ENCODE data around the gene RNPEP. TPM values are rescaled to one million over a fixed set of nuclear protein-coding genes. Genes with fewer than 3 reads are reported as not detected.

RNPEP gene
- total RNA-seq, 1 experiment from 2014 or later = 57.4 TPM

DNA sequence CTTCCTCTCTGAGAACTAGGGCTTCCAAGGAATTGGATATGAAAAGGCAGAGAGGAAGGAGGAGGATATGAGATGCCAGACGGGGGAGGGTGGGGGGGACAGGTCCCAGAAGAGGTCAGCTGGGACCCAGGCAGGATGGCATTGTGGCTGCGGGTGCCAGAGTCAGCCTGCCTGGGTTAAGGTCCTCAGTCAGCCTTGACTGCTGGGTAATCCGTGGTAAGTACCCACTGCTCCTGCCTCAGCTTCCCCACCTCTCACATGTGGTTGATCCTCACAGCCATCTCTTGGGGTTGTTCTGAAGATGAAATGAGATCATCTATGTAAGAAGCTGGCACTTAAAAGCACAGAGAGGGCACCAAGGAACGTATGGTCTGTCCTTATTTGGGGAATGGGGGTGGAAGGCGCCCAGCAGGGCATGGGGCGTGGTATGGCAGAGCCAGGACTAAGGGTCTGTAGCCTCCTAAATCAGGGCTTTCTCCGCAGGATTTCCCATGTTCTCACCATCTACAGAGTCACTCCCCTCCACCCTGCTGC is 51.8 kb downstream of the RNPEP start:
- CTCF ChIA-PET = interaction anchor here (0.7 to 1.2 kb wide), 9 partner anchors 24 to 138 kb away, joined by 3 to 5 read pairs (median 3); partner anchors contain the start of genes ELF3, GPR37L1 and TIMM17A
- ATAC-seq = no peak
- H3K4me3 Mint-ChIP-seq = no peak overlapping the region
- H3K36me3 Mint-ChIP-seq = no peaks in the 10 kb centered on the region
- H3K9me3 Mint-ChIP-seq = peaks cover 5% of the 10 kb centered on the region; the same call in 1 of the 2 replicates
- H3K27ac Mint-ChIP-seq = no peak overlapping the region
- no peaks in the 10 kb centered on the region for H3K27me3 Mint-ChIP-seq (ENCODE audit: low read depth)
- TF ChIP-seq, protein P1, sequence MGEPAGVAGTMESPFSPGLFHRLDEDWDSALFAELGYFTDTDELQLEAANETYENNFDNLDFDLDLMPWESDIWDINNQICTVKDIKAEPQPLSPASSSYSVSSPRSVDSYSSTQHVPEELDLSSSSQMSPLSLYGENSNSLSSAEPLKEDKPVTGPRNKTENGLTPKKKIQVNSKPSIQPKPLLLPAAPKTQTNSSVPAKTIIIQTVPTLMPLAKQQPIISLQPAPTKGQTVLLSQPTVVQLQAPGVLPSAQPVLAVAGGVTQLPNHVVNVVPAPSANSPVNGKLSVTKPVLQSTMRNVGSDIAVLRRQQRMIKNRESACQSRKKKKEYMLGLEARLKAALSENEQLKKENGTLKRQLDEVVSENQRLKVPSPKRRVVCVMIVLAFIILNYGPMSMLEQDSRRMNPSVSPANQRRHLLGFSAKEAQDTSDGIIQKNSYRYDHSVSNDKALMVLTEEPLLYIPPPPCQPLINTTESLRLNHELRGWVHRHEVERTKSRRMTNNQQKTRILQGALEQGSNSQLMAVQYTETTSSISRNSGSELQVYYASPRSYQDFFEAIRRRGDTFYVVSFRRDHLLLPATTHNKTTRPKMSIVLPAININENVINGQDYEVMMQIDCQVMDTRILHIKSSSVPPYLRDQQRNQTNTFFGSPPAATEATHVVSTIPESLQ (CRISPR knock-in tag; IDR thresholded peaks at IDR 0.05) = no peak
- TF ChIP-seq SMAD4 (CRISPR knock-in tag; IDR thresholded peaks at IDR 0.05) = no peak
- TF ChIP-seq, protein P2, sequence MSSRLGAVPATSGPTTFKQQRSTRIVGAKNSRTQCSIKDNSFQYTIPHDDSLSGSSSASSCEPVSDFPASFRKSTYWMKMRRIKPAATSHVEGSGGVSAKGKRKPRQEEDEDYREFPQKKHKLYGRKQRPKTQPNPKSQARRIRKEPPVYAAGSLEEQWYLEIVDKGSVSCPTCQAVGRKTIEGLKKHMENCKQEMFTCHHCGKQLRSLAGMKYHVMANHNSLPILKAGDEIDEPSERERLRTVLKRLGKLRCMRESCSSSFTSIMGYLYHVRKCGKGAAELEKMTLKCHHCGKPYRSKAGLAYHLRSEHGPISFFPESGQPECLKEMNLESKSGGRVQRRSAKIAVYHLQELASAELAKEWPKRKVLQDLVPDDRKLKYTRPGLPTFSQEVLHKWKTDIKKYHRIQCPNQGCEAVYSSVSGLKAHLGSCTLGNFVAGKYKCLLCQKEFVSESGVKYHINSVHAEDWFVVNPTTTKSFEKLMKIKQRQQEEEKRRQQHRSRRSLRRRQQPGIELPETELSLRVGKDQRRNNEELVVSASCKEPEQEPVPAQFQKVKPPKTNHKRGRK (CRISPR knock-in tag; IDR thresholded peaks at IDR 0.05; ENCODE audit: borderline replicate concordance) = no peak
- no peak for TF ChIP-seq OVOL2 (CRISPR knock-in tag; IDR thresholded peaks at IDR 0.05; ENCODE audit: borderline replicate concordance)
- no peak for TF ChIP-seq ZNF263 (CRISPR knock-in tag; IDR thresholded peaks at IDR 0.05; ENCODE audit: low read depth)
- TF ChIP-seq RORB (CRISPR knock-in tag; IDR thresholded peaks at IDR 0.05) = no peak
- no peak for TF ChIP-seq SMAD3 (CRISPR knock-in tag; IDR thresholded peaks at IDR 0.05; ENCODE audit: borderline replicate concordance)
- no peak for TF ChIP-seq ZNF423 (CRISPR knock-in tag; IDR thresholded peaks at IDR 0.05)
- TF ChIP-seq ZNF396 (CRISPR knock-in tag; IDR thresholded peaks at IDR 0.05; ENCODE audit: borderline replicate concordance) = no peak
- no peak for TF ChIP-seq GABPB1 (CRISPR knock-in tag; IDR thresholded peaks at IDR 0.05)
- H3K4me1 Mint-ChIP-seq = 0 out of 2 replicates have a peak, but pooled peaks cover 3% of the 10 kb centered on the region
- POLR2A ChIA-PET = interaction anchor here (0.5 to 1.5 kb wide), 2 partner anchors 24 to 87 kb away, joined by 7 read pairs; partner anchors contain the start of gene ELF3
- DNase-seq (ENCODE audit: low spot score) = no peak

DNA sequence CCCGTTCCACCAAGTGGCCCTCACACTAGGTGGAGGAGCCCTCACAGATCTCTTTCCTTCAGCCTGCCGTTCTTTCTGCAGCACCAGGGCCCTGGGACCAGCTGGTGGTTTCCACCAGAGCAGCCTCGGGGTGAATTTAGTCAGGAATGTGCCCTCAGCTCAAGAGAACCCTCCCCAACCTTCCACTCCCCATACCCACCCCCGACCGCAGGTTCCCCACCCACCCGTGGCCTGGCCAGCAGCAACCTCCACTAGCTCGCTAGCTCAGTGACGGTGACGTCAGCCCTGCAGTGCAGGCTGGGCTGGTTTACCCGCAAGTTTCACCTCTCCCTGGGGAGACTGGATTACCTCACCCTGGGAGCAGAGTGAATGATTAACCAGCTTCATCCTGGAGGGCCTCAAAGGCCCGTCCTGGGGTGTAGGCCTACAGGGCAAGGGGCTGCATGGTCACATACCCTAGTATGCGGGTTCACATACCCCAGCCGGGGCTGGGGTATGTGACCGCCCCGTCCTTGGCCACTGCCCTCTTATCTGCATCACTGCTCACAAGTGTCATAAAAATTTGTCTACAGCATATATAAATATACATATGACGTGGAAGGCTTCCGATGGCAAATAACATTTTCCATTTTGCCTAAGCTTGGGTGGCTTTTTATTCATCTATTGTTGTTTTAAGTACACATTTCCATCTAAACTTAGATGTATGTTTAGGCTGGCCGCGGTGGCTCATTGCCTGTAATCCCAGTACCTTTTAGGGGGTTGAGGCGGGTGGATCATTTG is 52.4 kb downstream of the RNPEP start:
- TF ChIP-seq FOXJ3 (CRISPR knock-in tag; IDR thresholded peaks at IDR 0.05; ENCODE audit: borderline replicate concordance) (no peak), GABPB1 (CRISPR knock-in tag; IDR thresholded peaks at IDR 0.05) (peak; percentile 71; the same call in 1 of the 2 replicates), SOX15 (CRISPR knock-in tag; IDR thresholded peaks at IDR 0.05) (no peak), MYBL2 (CRISPR knock-in tag; IDR thresholded peaks at IDR 0.05) (no peak), NFYB (CRISPR knock-in tag; conservative IDR thresholded peaks at IDR 0.05; ENCODE audit: low read depth) (no peak)
- TF ChIP-seq, protein P3, sequence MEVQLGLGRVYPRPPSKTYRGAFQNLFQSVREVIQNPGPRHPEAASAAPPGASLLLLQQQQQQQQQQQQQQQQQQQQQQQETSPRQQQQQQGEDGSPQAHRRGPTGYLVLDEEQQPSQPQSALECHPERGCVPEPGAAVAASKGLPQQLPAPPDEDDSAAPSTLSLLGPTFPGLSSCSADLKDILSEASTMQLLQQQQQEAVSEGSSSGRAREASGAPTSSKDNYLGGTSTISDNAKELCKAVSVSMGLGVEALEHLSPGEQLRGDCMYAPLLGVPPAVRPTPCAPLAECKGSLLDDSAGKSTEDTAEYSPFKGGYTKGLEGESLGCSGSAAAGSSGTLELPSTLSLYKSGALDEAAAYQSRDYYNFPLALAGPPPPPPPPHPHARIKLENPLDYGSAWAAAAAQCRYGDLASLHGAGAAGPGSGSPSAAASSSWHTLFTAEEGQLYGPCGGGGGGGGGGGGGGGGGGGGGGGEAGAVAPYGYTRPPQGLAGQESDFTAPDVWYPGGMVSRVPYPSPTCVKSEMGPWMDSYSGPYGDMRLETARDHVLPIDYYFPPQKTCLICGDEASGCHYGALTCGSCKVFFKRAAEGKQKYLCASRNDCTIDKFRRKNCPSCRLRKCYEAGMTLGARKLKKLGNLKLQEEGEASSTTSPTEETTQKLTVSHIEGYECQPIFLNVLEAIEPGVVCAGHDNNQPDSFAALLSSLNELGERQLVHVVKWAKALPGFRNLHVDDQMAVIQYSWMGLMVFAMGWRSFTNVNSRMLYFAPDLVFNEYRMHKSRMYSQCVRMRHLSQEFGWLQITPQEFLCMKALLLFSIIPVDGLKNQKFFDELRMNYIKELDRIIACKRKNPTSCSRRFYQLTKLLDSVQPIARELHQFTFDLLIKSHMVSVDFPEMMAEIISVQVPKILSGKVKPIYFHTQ (CRISPR knock-in tag; IDR thresholded peaks at IDR 0.05) = no peak
- POLR2A ChIA-PET = interaction anchor here (0.5 to 1.5 kb wide), 2 partner anchors 24 to 86 kb away, joined by 7 read pairs; partner anchors contain the start of gene ELF3
- H3K4me3 Mint-ChIP-seq = no peak overlapping the region
- peak; percentile 38 for DNase-seq (ENCODE audit: low spot score)
- H3K27ac Mint-ChIP-seq = no peak overlapping the region
- ATAC-seq = peak; percentile 74
- peaks cover 8% of the 10 kb centered on the region for H3K9me3 Mint-ChIP-seq
- H3K36me3 Mint-ChIP-seq = no peaks in the 10 kb centered on the region
- 0 out of 2 replicates have a peak, but pooled peaks cover 3% of the 10 kb centered on the region for H3K4me1 Mint-ChIP-seq
- CTCF ChIA-PET = interaction anchor here (0.7 to 1.2 kb wide), 8 partner anchors 24 to 139 kb away, joined by 3 to 5 read pairs (median 3); partner anchors contain the start of genes ELF3 and GPR37L1
- no peaks in the 10 kb centered on the region for H3K27me3 Mint-ChIP-seq (ENCODE audit: low read depth)

Measured in WTC11 (cell line).